ENCODE measurements around the gene KRT26. TPM values are rescaled to one million over a fixed set of nuclear protein-coding genes. Genes with fewer than 3 reads are reported as not detected.
A peak's percentile ranks its signal among the peaks of the same experiment; 100 is the strongest.

The KRT26 gene
- total and polyA plus RNA-seq, 2 of the 8 experiments (the other 6 are each of a cell fraction or from before 2014, with no cell fraction given): not detected

DNA sequence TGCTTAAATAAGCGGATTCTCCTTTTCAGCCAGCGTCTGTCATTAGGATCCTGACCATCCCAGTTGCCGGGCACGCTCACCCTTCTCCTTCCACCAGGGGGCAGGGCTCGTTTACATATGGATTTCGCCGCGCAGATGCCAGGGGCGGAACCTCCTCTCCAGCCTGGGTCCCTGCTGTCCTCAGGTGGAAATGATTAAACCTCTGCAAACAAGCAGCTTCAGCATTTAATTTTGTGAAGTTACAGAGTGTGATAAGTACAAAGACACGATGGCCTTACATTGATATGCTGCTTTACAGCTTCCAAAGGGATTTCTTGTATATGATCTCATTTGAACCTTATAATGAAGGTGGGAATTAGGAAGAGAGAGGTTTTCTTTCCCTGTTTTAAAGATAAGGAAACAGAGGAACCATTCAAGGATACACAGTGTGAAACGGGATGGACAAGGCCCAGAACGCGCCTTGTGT is 31.6 kb upstream of the KRT26 start (continued):
- TF ChIP-seq BRCA1 (IDR thresholded peaks at IDR 0.05; ENCODE audit: low read depth, low read length): no peak
- TF ChIP-seq CTBP2 (IDR thresholded peaks at IDR 0.05; ENCODE audit: borderline replicate concordance, insufficient read depth, insufficient read length, low read length): no peak
- no peak for TF ChIP-seq BACH1 (IDR thresholded peaks at IDR 0.05; ENCODE audit: low read length)
- TF ChIP-seq CHD1 (IDR thresholded peaks at IDR 0.05; ENCODE audit: low read depth, low read length): no peak
- TF ChIP-seq, protein P1, sequence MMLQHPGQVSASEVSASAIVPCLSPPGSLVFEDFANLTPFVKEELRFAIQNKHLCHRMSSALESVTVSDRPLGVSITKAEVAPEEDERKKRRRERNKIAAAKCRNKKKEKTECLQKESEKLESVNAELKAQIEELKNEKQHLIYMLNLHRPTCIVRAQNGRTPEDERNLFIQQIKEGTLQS (IDR thresholded peaks at IDR 0.05; ENCODE audit: insufficient read depth, low read depth, low read length): no peak
- no peak for TF ChIP-seq KDM4A (IDR thresholded peaks at IDR 0.05; ENCODE audit: low read depth, low read length, severe bottlenecking)
- TF ChIP-seq EGR1 (IDR thresholded peaks at IDR 0.05; ENCODE audit: borderline replicate concordance, low read depth, low read length): peak; percentile 26; the same call in 1 of the 2 replicates
- TF ChIP-seq ASH2L (IDR thresholded peaks at IDR 0.05; ENCODE audit: low read length): no peak
